Mucosa of descending colon (tissue), 3 donors: ENCODE measurements around the gene BTBD2. TPM values are rescaled to one million over a fixed set of nuclear protein-coding genes. Genes with fewer than 3 reads are reported as not detected.
A peak's percentile ranks its signal among the peaks of the same experiment; 100 is the strongest.

Experiments used
- ATAC-seq: fragments of 200-7000 bp; cut with Tn5 transposase; one replicate; pipeline ENCODE4 v1.9.1; 2020; ENCODE audit warnings: mild to moderate bottlenecking, moderate library complexity
- DNase-seq, 3 donors: peaks; one replicate each; pipeline ENCODE4 v3.0.0-alpha.2; 2020
- H3K36me3 ChIP-seq: fragments of 200-600 bp; one replicate; pipeline ENCODE4 v1.8.0; 2021; ENCODE audit warnings: low read depth, mild to moderate bottlenecking
- H3K4me1 ChIP-seq: fragments of 200-600 bp; one replicate; pipeline ENCODE4 v1.8.0; 2021; ENCODE audit warnings: low read depth, mild to moderate bottlenecking
- H3K4me3 ChIP-seq: fragments of 200-600 bp; one replicate; pipeline ENCODE4 v1.8.0; 2021; ENCODE audit warnings: mild to moderate bottlenecking
- H3K9me3 ChIP-seq: fragments of 200-600 bp; one replicate; pipeline ENCODE4 v1.8.0; 2021; ENCODE audit warnings: mild to moderate bottlenecking
- CTCF ChIP-seq: fragments of 200-600 bp; IDR thresholded peaks from one replicate; pipeline ENCODE4 v1.8.0; 2022; ENCODE audit warnings: antibody characterized with exemption, mild to moderate bottlenecking
- intact Hi-C, 2 donors: fragments of 100-400 bp; cut with DNase I in 1 of 2; cut with micrococcal nuclease in 1 of 2; formaldehyde crosslinking; loops; one replicate each; pipeline versions ENCODE4 v1.11.0 to v1.11.1; 2022; cut with DNase I, micrococcal nuclease
- total RNA-seq, 3 donors: library from RNA; stranded (reverse); fragmentation: NEBNext Ultra II Directional in 2 of 3; extraction: Animal tissue kit (Norgen Biotek cat#: 25700) in 2 of 3; gene quantifications; one replicate each; pipeline versions ENCODE4 v1.2.1 to v1.2.4, GENCODE V29; 2021 to 2023
- donor health status: DM: no; HTN: no; CAD: no; lungs with moderate emphysema.
- donor health status: DM: no; HTN: no; CAD: no.
- donor health status: DM: no; HTN: yes; CAD: no.

The BTBD2 gene
- total RNA-seq, 3 donors from 2014 or later, result 66.0 to 82.3 (median 71.5) TPM

- Histone ChIP-seq H3K36me3 (no peaks in the 10 kb centered on the region), H3K4me1 (peaks cover 14% of the 10 kb centered on the region), H3K4me3 (no peak overlapping the region), H3K9me3 (no peaks in the 10 kb centered on the region)
- intact Hi-C loops, result no loop called here
- ATAC-seq (peak; percentile 75), DNase-seq (peak in 2 of 3 donors; percentile 51 to 69)
- no peak for TF ChIP-seq CTCF
Measured at GRCh38 chr19:2026770-2027169, 11.3 kb upstream of the BTBD2 start.

GRCh38 chr19:2022289-2022688, 6.8 kb upstream of the BTBD2 start:
- intact Hi-C loops, result loop anchor here in 1 of 2 donors (5.0 kb wide), 1 partner anchor 45 kb away; no protein-coding TSS in a partner anchor
- Histone ChIP-seq H3K4me3 (no peak overlapping the region), H3K4me1 (peaks cover 3% of the 10 kb centered on the region), H3K36me3 (no peaks in the 10 kb centered on the region), H3K9me3 (no peaks in the 10 kb centered on the region)
- no peak for DNase-seq
- no peak for ATAC-seq
- no peak for TF ChIP-seq CTCF

GRCh38 chr19:2021453-2022140, 6.1 kb upstream of the BTBD2 start:
- intact Hi-C loops, result loop anchor here in 1 of 2 donors (5.0 kb wide), 1 partner anchor 46 kb away; no protein-coding TSS in a partner anchor
- ATAC-seq (peak; percentile 80), DNase-seq (no peak)
- H3K9me3 ChIP-seq, result no peaks in the 10 kb centered on the region
- H3K4me1 ChIP-seq, result no peaks in the 10 kb centered on the region
- TF ChIP-seq CTCF, result no peak
- no peak overlapping the region for H3K4me3 ChIP-seq
- no peaks in the 10 kb centered on the region for H3K36me3 ChIP-seq

GRCh38 chr19:2018752-2019151, 3.2 kb upstream of the BTBD2 start:
- intact Hi-C loops, result loop anchor here in 1 of 2 donors (5.0 kb wide), 1 partner anchor 49 kb away; no protein-coding TSS in a partner anchor
- Histone ChIP-seq H3K9me3 (no peaks in the 10 kb centered on the region), H3K4me3 (no peak overlapping the region), H3K36me3 (no peaks in the 10 kb centered on the region), H3K4me1 (peaks cover 5% of the 10 kb centered on the region)
- TF ChIP-seq CTCF, result no peak
- ATAC-seq, result no peak
- no peak for DNase-seq

GRCh38 chr19:2016041-2016807, 710 bp upstream of the BTBD2 start:
- Histone ChIP-seq H3K4me3 (no peak overlapping the region), H3K4me1 (peaks cover 5% of the 10 kb centered on the region), H3K36me3 (no peaks in the 10 kb centered on the region), H3K9me3 (no peaks in the 10 kb centered on the region)
- ATAC-seq (peak; percentile 88), DNase-seq (peak; percentile 74 to 83 (median 80))
- intact Hi-C loops, result loop anchor here in 1 of 2 donors (5.0 kb wide), 1 partner anchor 51 kb away; no protein-coding TSS in a partner anchor
- TF ChIP-seq CTCF, result no peak
